GM23338 (cell line): ENCODE results near the gene PIGU. TPM values are rescaled to one million over a fixed set of nuclear protein-coding genes. Genes with fewer than 3 reads are reported as not detected.
A peak's percentile ranks its signal among the peaks of the same experiment; 100 is the strongest.

Experiments used
- ATAC-seq: fragments of 200-7000 bp; cut with Tn5 transposase; 3 replicates; pipeline ENCODE4 v1.9.1; 2020
- DNase-seq: peaks from one replicate; pipeline ENCODE4 v3.0.0-alpha.2; 2015; ENCODE audit warnings: low spot score
- H2AFZ ChIP-seq: fragments of 200-600 bp; sonication (generic); 2 replicates; pipeline ENCODE4 v1.8.0; 2016; ENCODE audit warnings: antibody characterized with exemption, mild to moderate bottlenecking, moderate library complexity
- H3F3A ChIP-seq: fragments of 200-600 bp; sonication (generic); replicated peaks from 2 replicates; pipeline ENCODE4 v1.8.0; 2017; ENCODE audit warnings: antibody characterized with exemption, mixed run types, low read depth
- H3K27ac ChIP-seq: fragments of 200-600 bp; sonication (generic); 2 replicates; pipeline ENCODE4 v1.6.1; 2016; ENCODE audit warnings: low read depth
- H3K27me3 ChIP-seq: fragments of 200-600 bp; sonication (generic); 2 replicates; pipeline ENCODE4 v1.8.0; 2016; ENCODE audit warnings: mild to moderate bottlenecking, mixed run types, moderate library complexity; ENCODE audit not compliant: insufficient read depth
- H3K36me3 ChIP-seq: fragments of 200-600 bp; sonication (generic); 2 replicates; pipeline ENCODE4 v1.8.0; 2016; ENCODE audit warnings: mild to moderate bottlenecking; ENCODE audit not compliant: insufficient read depth
- H3K4me1 ChIP-seq: fragments of 200-600 bp; sonication (generic); 2 replicates; pipeline ENCODE4 v1.8.0; 2016; ENCODE audit warnings: mild to moderate bottlenecking, moderate library complexity; ENCODE audit not compliant: insufficient read depth
- H3K4me2 ChIP-seq: fragments of 200-600 bp; sonication (generic); 2 replicates; pipeline ENCODE4 v1.7.1; 2017; ENCODE audit warnings: mixed run types
- H3K4me3 ChIP-seq: fragments of 200-600 bp; sonication (generic); 2 replicates; pipeline ENCODE4 v1.6.1; 2016; ENCODE audit warnings: mixed run types
- H3K79me2 ChIP-seq: fragments of 200-600 bp; sonication (generic); replicated peaks from 2 replicates; pipeline ENCODE4 v1.8.0; 2017; ENCODE audit warnings: mild to moderate bottlenecking; ENCODE audit not compliant: insufficient read depth
- H3K9me2 ChIP-seq: fragments of 200-600 bp; sonication (generic); 2 replicates; pipeline ENCODE4 v1.8.0; 2017; ENCODE audit not compliant: insufficient read depth
- H4K20me1 ChIP-seq: fragments of 200-600 bp; sonication (generic); replicated peaks from 2 replicates; pipeline ENCODE4 v1.8.0; 2017; ENCODE audit warnings: mild to moderate bottlenecking; ENCODE audit not compliant: insufficient read depth
- H3K27ac Mint-ChIP-seq: 2 replicates; pipeline ENCODE4 v1.8.0; 2020; ENCODE audit warnings: inconsistent platforms, mild to moderate bottlenecking, moderate library complexity, mixed read lengths
- H3K27me3 Mint-ChIP-seq: 3 replicates; pipeline ENCODE4 v1.8.0; 2022; ENCODE audit warnings: low read depth, mild to moderate bottlenecking, moderate library complexity, mixed read lengths, inconsistent platforms; ENCODE audit not compliant: insufficient read depth, poor library complexity
- H3K36me3 Mint-ChIP-seq: 3 replicates; pipeline ENCODE4 v1.8.0; 2021; ENCODE audit warnings: low read depth, mild to moderate bottlenecking, inconsistent platforms, moderate library complexity, mixed read lengths
- H3K4me1 Mint-ChIP-seq: 3 replicates; pipeline ENCODE4 v1.8.0; 2020; ENCODE audit warnings: mild to moderate bottlenecking, inconsistent platforms, mixed read lengths
- H3K4me3 Mint-ChIP-seq: 3 replicates; pipeline ENCODE4 v1.8.0; 2021; ENCODE audit warnings: moderate library complexity, mild to moderate bottlenecking, inconsistent platforms, mixed read lengths
- H3K9me3 Mint-ChIP-seq: 3 replicates; pipeline ENCODE4 v1.8.0; 2020; ENCODE audit warnings: moderate library complexity, mild to moderate bottlenecking, inconsistent platforms, mixed read lengths
- CREB1 ChIP-seq: fragments of 250-450 bp; sonication (Bioruptor Pico); IDR thresholded peaks from 2 replicates; pipeline ENCODE4 v1.5.0; 2020; ENCODE audit warnings: low read depth, mild to moderate bottlenecking, moderate library complexity
- CTCF ChIP-seq, 2 experiments: fragments of 200-600 bp in 1 of 2; sonication (generic) in 1 of 2; conservative IDR thresholded peaks; 2 replicates each; pipeline versions ENCODE4 v1.5.1 to v1.6.1; 2016 to 2017; ENCODE audit warnings: antibody characterized with exemption in 2 of 2, low read depth in 2 of 2, mild to moderate bottlenecking in 2 of 2, moderate library complexity in 1 of 2
- ETS1 ChIP-seq: IDR thresholded peaks from 2 replicates; pipeline ENCODE4 v1.6.1; 2016; ENCODE audit warnings: antibody characterized with exemption
- EZH2 ChIP-seq: fragments of 200-600 bp; sonication (generic); IDR thresholded peaks from one replicate; pipeline ENCODE4 v1.8.0; 2017; ENCODE audit warnings: antibody characterized with exemption, mild to moderate bottlenecking, low read depth; ENCODE audit not compliant: unreplicated experiment
- EZH2phosphoT487 ChIP-seq: fragments of 200-600 bp; sonication (generic); IDR thresholded peaks from one replicate; pipeline ENCODE4 v1.8.1; 2018; ENCODE audit warnings: antibody characterized with exemption; ENCODE audit not compliant: unreplicated experiment
- JUNB ChIP-seq: IDR thresholded peaks from one replicate; pipeline ENCODE4 v1.6.1; 2016; ENCODE audit warnings: antibody characterized with exemption; ENCODE audit not compliant: unreplicated experiment
- NANOG ChIP-seq: IDR thresholded peaks from 2 replicates; pipeline ENCODE4 v1.6.1; 2016; ENCODE audit warnings: antibody characterized with exemption, borderline replicate concordance
- POLR2AphosphoS5 ChIP-seq: IDR thresholded peaks from 2 replicates; pipeline ENCODE4 v1.6.1; 2016; ENCODE audit warnings: antibody characterized with exemption, low read depth
- REST ChIP-seq: IDR thresholded peaks from one replicate; pipeline ENCODE4 v1.6.1; 2018; ENCODE audit warnings: antibody characterized with exemption; ENCODE audit not compliant: unreplicated experiment
- STAT1 ChIP-seq: IDR thresholded peaks from one replicate; pipeline ENCODE4 v1.6.1; 2016; ENCODE audit warnings: antibody characterized with exemption; ENCODE audit not compliant: unreplicated experiment
- ZNF114 ChIP-seq: fragments of 250-450 bp; sonication (Bioruptor Pico); IDR thresholded peaks from 2 replicates; pipeline ENCODE4 v1.5.0; 2020; ENCODE audit warnings: mild to moderate bottlenecking, moderate library complexity
- ZNF331 ChIP-seq: fragments of 250-450 bp; sonication (Bioruptor Pico); IDR thresholded peaks from 2 replicates; pipeline ENCODE4 v1.5.0; 2020; ENCODE audit warnings: low read depth, mild to moderate bottlenecking, moderate library complexity
- ZNF462 ChIP-seq: fragments of 250-450 bp; sonication (Bioruptor Pico); IDR thresholded peaks from 2 replicates; pipeline ENCODE4 v1.5.0; 2020; ENCODE audit warnings: mild to moderate bottlenecking, moderate library complexity
- polyA plus RNA-seq: library from polyadenylated mRNA; unstranded; fragments of >200 nt; fragmentation: Nextera tagmentation; extraction: Ambion mirVana; gene quantifications from 2 replicates; pipeline ENCODE4 v1.2.1, GENCODE V29; 2016
- total RNA-seq: library from RNA; depleted of rRNA; stranded (reverse); fragments of >200 nt; shearing (Covaris generic); gene quantifications from 2 replicates; pipeline ENCODE4 v1.2.3, GENCODE V29; 2014

Gene PIGU
- total and polyA plus RNA-seq, 2 experiments from 2014 or later = 24.3 to 28.9 TPM

- Mint-ChIP-seq H3K4me3 (peak overlapping the region; percentile 2; the same call in 1 of the 3 replicates), H3K36me3 (no peaks in the 10 kb centered on the region), H3K27ac (no peak overlapping the region; the same call in 1 of the 2 replicates), H3K4me1 (peaks cover 26% of the 10 kb centered on the region), H3K27me3 (peaks cover 21% of the 10 kb centered on the region), H3K9me3 (0 out of 3 replicates have a peak, but pooled peaks cover 3% of the 10 kb centered on the region)
- H4K20me1 ChIP-seq = no peaks in the 10 kb centered on the region
- no peaks in the 10 kb centered on the region for H3F3A ChIP-seq
- peaks cover 3% of the 10 kb centered on the region; the same call in 1 of the 2 replicates for H3K4me1 ChIP-seq
- no peak overlapping the region for H3K4me2 ChIP-seq
- H3K27me3 ChIP-seq = peaks cover 5% of the 10 kb centered on the region; the same call in 1 of the 2 replicates
- ATAC-seq (no peak), DNase-seq (no peak)
- no peak overlapping the region for H2AFZ ChIP-seq
- H3K27ac ChIP-seq = no peak overlapping the region
- no peak overlapping the region for H3K4me3 ChIP-seq
- no peaks in the 10 kb centered on the region for H3K9me2 ChIP-seq
- no peaks in the 10 kb centered on the region for H3K36me3 ChIP-seq
- H3K79me2 ChIP-seq = no peaks in the 10 kb centered on the region
- no peak for TF ChIP-seq NANOG
- no peak for TF ChIP-seq CTCF (conservative IDR thresholded peaks at IDR 0.05; ENCODE audit: low read depth in 2 of 2)
- no peak for TF ChIP-seq ETS1
- no peak for TF ChIP-seq REST
- TF ChIP-seq POLR2AphosphoS5 = no peak
- no peak for TF ChIP-seq CREB1 (CRISPR knock-in tag)
- no peak for TF ChIP-seq ZNF114 (CRISPR knock-in tag)
- no peak for TF ChIP-seq ZNF462 (CRISPR knock-in tag)
- TF ChIP-seq STAT1 = no peak
- no peak for TF ChIP-seq EZH2
- no peak for TF ChIP-seq EZH2phosphoT487
- no peak for TF ChIP-seq JUNB
- no peak for TF ChIP-seq ZNF331 (CRISPR knock-in tag)
These were observed 130.1 kb downstream of the PIGU start for GRCh38 chr20:34546751-34547181.
